C4-2B (cell line): ENCODE measurements around the gene ZNRF3.

Experiments
- ZFX ChIP-seq: fragments of 450-650 bp; IDR thresholded peaks from 2 replicates; pipeline ENCODE4 v1.6.1; 2017
- TF ChIP-seq, protein P1 (sequence below): fragments of 450-650 bp; conservative IDR thresholded peaks from 2 replicates; pipeline ENCODE4 v1.5.1; 2017; ENCODE audit warnings: mild to moderate bottlenecking

GRCh38 chr22:28958611-28959010 lies 75.2 kb downstream of the ZNRF3 start:
- TF ChIP-seq, protein P1, sequence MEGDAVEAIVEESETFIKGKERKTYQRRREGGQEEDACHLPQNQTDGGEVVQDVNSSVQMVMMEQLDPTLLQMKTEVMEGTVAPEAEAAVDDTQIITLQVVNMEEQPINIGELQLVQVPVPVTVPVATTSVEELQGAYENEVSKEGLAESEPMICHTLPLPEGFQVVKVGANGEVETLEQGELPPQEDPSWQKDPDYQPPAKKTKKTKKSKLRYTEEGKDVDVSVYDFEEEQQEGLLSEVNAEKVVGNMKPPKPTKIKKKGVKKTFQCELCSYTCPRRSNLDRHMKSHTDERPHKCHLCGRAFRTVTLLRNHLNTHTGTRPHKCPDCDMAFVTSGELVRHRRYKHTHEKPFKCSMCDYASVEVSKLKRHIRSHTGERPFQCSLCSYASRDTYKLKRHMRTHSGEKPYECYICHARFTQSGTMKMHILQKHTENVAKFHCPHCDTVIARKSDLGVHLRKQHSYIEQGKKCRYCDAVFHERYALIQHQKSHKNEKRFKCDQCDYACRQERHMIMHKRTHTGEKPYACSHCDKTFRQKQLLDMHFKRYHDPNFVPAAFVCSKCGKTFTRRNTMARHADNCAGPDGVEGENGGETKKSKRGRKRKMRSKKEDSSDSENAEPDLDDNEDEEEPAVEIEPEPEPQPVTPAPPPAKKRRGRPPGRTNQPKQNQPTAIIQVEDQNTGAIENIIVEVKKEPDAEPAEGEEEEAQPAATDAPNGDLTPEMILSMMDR, result no peak
- TF ChIP-seq ZFX, result no peak
